ENCODE data around the gene PAX2. TPM values are rescaled to one million over a fixed set of nuclear protein-coding genes. Genes with fewer than 3 reads are reported as not detected.

PAX2 gene
- total RNA-seq, 1 experiment from 2014 or later = 2.1 TPM

DNA sequence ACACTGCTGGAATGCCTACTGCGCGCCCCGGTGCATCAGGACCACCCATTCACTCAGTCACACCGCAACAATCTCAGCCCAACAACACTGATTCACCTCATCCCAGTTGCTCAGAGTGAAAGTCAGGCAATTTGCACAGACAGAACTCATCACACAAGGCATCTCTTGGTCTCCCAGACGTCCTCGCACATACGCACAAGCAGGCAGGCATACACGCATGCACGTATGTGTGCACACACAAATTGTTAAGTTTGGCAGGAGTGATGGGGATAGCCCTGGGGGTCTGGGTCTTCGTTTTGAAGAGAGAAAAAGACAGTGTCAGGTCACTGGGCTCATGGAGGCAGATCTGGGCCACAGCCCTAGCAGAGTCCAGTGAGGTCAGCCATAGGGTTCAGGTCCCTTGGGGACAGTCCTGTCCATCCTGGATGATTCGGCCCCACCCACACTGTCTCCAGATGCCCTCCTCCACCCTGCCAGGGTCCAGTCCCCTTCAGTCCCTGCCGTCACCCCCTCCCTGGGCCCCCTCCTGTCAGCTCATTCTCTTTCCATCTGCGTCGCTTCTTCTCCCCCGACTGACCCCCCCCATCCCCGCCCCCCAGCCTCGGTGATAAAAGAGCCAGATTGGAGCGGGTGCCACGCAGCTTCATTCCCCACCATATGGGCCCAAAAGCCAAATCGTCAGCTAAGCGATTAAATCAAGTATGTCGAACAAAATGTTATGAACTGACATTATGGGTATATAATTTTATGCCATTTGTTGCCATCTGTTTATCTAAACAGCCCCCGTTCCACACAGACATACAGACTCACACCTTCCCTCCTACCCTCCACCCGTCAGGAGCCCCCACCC lies 118.9 kb downstream of the PAX2 start:
- Histone ChIP-seq H3K27me3 (peaks cover 4% of the 10 kb centered on the region; the same call in 1 of the 2 replicates), H3K4me1 (peaks cover 5% of the 10 kb centered on the region; the same call in 1 of the 2 replicates), H3K27ac (no peak overlapping the region), H3K4me3 (no peak overlapping the region), H3K9me3 (replicated peaks) (no peaks in the 10 kb centered on the region), H3K36me3 (no peaks in the 10 kb centered on the region)
- no peak for DNase-seq

DNA sequence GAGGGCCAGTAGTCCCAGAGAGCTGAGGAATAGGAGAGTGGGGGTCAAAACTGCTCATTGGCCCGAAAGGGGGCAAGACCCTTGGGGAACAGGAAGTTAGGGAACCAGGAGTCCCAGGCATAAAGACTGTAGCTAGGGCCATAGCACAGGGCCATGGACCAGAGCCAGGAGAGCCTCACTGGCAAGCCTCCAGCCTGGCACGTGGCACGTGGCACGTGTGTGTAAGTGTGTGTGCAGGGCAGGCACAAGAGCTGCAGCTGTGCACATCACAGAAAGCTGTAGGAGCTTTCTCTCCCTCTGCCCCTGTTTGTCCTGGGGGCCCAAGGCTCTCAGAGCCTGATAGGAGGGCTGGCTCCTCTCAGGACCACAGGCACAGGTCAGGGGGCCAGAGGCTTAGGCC lies 119.6 kb downstream of the PAX2 start:
- H3K36me3 ChIP-seq = no peaks in the 10 kb centered on the region
- DNase-seq = no peak
- peaks cover 5% of the 10 kb centered on the region; the same call in 1 of the 2 replicates for H3K4me1 ChIP-seq
- H3K4me3 ChIP-seq = no peak overlapping the region
- H3K9me3 ChIP-seq (replicated peaks) = no peaks in the 10 kb centered on the region
- H3K27me3 ChIP-seq = 0 out of 2 replicates have a peak, but pooled peaks cover 4% of the 10 kb centered on the region
- H3K27ac ChIP-seq = no peak overlapping the region

DNA sequence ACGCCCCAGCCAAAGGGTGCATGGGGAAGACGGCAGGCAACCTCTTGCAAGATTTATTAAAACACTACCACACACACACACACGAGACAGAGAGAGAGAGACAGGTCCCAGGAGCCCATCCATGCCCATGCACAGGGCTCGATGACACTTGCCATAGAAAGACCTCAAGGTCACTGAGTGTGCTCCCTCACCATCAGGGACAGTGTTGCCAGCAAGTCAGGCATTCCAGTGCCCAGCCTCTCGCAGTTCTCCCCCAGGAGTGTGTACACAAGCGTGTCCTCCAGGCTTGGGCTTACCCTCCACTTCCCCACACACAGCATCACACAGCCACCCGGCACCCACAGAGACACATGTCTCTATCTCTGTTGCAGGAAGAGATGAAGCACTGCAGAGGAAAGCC lies 120.6 kb downstream of the PAX2 start:
- H3K27me3 ChIP-seq = 0 out of 2 replicates have a peak, but pooled peaks cover 4% of the 10 kb centered on the region

DNA sequence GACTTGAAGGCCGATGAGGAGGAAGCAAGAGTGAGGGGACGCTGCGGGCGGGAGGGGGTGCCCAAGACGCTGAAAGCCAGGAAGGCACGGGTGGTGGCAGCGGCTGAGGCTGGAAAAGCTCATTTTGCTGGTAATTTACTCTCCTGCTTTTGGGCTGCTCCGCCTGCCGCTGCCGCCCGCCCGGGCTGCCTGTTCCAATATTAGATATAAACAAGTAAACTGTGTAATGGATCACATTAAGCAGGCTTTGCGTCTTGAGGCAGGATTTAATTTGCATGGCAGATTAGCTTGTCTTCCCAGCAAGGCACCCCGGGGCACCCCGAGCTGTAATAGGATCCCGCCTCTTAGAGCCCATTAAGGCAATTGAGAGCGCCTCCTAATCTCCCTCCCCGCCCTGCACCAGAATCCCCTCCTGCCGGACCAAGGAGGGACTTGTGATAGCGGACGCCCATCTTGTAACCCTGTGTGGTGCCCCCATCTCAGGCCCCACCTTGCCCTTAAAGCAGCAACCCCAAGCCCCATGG lies 121.3 kb downstream of the PAX2 start:
- no peaks in the 10 kb centered on the region for H3K9me3 ChIP-seq (replicated peaks)
- peak overlapping the region; percentile 35 for H3K4me3 ChIP-seq
- peak; percentile 69 to 77 for DNase-seq
- H3K27me3 ChIP-seq = 0 out of 2 replicates have a peak, but pooled peaks cover 4% of the 10 kb centered on the region
- no peaks in the 10 kb centered on the region for H3K36me3 ChIP-seq
- H3K27ac ChIP-seq = no peak overlapping the region
- peaks cover 5% of the 10 kb centered on the region; the same call in 1 of the 2 replicates for H3K4me1 ChIP-seq

More for the DNA sequence above, 120.6 kb downstream of the PAX2 start:
- H3K4me3 ChIP-seq = no peak overlapping the region
- H3K9me3 ChIP-seq (replicated peaks) = no peaks in the 10 kb centered on the region
- H3K27ac ChIP-seq = no peak overlapping the region
- H3K36me3 ChIP-seq = no peaks in the 10 kb centered on the region
- peak in 1 of 2 experiments; percentile 44 for DNase-seq
- H3K4me1 ChIP-seq = peaks cover 5% of the 10 kb centered on the region; the same call in 1 of the 2 replicates

DNA sequence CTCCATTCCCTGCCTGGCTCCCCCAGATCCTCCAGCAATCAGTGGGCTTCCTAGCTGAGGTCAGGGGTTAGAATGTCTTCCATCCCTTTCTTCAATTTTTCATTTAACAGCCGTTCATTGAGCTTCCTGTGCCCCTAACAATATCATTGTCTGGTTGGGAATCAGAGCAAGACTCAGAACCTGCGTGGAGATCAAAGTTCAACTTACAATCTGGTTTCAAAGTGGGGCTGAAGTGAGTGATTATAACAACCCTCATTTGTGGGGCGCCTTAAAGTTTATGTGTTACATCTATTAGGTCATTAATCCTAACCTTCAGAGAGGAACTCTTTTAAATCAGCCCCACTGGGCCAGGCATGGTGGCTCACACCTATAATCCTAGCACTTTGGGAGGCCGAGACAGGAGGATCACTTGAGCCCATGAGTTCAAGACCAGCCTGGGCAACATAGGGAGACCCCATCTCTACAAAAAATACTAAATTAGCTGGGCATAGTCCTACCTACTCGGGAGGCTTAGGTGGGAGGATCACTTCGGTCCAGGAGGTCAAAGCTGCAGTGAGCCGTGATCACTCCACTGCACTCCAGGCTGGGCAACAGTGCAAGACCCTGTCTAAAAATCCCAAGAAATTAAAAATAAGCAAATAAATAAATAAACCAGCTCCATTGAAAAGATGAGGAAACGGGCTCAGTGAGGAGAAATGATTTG lies 122.0 kb downstream of the PAX2 start:
- Histone ChIP-seq H3K36me3 (no peaks in the 10 kb centered on the region), H3K4me1 (peaks cover 6% of the 10 kb centered on the region), H3K9me3 (replicated peaks) (no peaks in the 10 kb centered on the region), H3K4me3 (no peak overlapping the region), H3K27ac (no peak overlapping the region), H3K27me3 (0 out of 2 replicates have a peak, but pooled peaks cover 4% of the 10 kb centered on the region)
- DNase-seq = no peak

DNA sequence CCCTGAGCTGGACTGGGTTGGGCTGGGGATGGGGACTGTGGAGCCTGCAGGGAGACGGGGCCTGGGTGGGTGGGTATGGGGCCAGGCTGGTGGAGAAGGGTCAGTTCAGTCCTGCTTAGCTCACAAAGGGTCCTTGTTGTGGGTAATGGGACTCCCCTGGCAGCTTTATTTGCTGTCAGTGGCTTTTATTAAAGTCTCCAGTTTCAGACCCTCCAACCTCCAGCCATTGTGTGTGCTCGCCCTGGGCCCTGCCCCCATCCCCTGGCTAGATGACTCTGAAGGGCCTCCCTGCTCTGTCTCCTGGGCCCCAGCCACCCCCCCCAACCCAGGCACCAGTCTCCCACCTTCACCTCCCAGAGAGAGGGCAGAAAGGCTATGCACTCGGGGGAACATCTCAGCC lies 123.0 kb downstream of the PAX2 start:
- H3K36me3 ChIP-seq = no peaks in the 10 kb centered on the region
- no peak overlapping the region for H3K27ac ChIP-seq
- H3K4me1 ChIP-seq = peaks cover 16% of the 10 kb centered on the region
- no peak overlapping the region for H3K4me3 ChIP-seq
- H3K9me3 ChIP-seq (replicated peaks) = no peaks in the 10 kb centered on the region
- H3K27me3 ChIP-seq = 0 out of 2 replicates have a peak, but pooled peaks cover 4% of the 10 kb centered on the region
- DNase-seq = peak in 1 of 2 experiments; percentile 62

DNA sequence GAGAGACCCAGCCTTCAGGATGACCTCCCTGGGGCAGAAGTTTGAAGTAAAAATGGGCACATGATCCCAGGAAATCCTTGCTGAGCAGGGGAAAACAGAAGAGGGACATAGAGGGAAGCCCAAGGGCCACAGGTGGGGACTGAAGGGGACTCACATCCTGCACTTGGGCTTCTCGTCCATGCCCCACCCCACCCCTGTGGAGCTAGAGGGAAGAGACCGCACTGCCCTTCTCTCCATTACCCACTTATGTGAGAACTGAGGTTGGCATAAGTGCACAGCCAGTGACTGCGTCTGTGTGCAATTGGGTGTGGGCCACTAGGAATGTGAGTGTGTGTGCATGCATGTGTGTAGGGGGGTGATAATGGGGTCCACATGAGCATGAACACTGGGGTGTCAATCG lies 124.0 kb downstream of the PAX2 start:
- H3K36me3 ChIP-seq = no peaks in the 10 kb centered on the region
- H3K9me3 ChIP-seq (replicated peaks) = no peaks in the 10 kb centered on the region
- H3K4me1 ChIP-seq = peaks cover 18% of the 10 kb centered on the region
- H3K4me3 ChIP-seq = no peak overlapping the region
- no peak for DNase-seq
- H3K27me3 ChIP-seq = 0 out of 2 replicates have a peak, but pooled peaks cover 4% of the 10 kb centered on the region
- no peak overlapping the region for H3K27ac ChIP-seq

DNA sequence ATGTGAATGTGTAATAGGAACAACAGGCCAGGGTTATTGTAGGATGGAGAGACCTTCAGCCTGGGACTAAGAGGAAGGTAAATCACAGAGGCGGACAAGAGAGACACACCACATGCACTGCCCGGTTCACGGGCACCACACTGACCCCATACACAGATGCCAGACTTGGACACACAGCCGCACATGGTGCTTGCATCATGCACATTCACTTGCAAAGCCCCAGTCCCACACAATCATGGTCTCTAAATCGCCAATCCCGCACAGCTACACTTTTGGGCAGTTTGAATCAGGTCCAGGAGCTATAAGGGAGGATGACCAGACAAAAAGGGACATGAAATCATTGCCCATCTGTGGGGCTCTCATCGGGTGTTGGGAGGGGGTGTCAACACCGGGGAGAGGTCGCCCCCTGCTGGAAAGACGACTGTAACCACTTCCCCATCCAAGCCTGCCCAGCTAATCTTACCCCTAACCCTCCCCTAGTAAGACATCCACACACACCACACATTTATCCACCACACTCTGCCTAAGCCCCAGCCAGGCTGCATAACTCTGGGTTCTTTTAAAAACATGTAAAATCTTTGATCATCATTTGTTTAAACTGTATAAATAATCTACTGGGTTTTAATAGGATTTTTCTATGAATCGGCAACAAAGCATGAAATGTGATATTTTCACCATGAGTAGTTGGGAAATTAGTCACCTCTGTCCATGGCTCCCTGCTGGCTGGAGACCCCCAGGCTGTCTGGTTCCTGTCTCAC lies 126.8 kb downstream of the PAX2 start:
- no peaks in the 10 kb centered on the region for H3K9me3 ChIP-seq (replicated peaks)
- peak; percentile 88 to 95 for DNase-seq
- peaks cover 14% of the 10 kb centered on the region for H3K4me1 ChIP-seq
- H3K36me3 ChIP-seq = no peaks in the 10 kb centered on the region
- H3K27me3 ChIP-seq = 0 out of 2 replicates have a peak, but pooled peaks cover 2% of the 10 kb centered on the region
- H3K27ac ChIP-seq = no peak overlapping the region
- H3K4me3 ChIP-seq = no peak overlapping the region

DNA sequence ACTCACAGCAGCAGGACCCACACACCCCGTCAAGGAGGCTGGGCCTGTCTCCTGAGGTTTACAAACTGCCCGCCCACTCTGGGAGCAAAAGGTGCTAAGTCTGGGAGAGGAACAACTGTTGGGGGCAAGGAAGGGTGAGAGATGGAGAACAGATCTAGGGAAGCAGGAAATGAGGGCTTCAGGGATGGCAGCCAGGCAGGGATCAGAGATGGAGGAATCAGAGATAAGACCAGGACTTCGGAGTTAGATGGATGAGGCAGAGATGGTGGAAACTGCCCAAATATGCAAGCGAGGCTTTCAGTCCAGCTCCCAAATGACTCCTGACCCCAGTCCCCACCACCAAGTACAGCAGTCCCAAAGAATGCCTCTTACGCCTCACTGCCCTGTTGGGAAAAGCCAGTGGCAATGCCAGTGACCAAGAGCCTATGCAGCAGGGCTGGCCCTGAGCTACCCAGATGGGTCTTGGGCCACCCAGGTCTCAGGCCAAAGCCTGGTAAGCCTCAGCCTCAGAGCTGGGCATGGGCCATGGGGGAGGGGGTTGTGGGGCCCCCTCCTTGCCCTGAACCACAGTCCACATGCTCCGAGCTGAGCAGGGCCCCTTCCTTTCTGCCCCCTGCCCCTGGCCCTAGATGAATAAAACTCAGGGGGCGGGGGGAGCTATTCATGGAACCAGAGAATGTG lies 127.9 kb downstream of the PAX2 start:
- Histone ChIP-seq H3K27ac (no peak overlapping the region), H3K9me3 (replicated peaks) (no peaks in the 10 kb centered on the region), H3K4me3 (no peak overlapping the region), H3K27me3 (no peaks in the 10 kb centered on the region), H3K36me3 (no peaks in the 10 kb centered on the region), H3K4me1 (peaks cover 13% of the 10 kb centered on the region)
- peak in 1 of 2 experiments; percentile 58 for DNase-seq

DNA sequence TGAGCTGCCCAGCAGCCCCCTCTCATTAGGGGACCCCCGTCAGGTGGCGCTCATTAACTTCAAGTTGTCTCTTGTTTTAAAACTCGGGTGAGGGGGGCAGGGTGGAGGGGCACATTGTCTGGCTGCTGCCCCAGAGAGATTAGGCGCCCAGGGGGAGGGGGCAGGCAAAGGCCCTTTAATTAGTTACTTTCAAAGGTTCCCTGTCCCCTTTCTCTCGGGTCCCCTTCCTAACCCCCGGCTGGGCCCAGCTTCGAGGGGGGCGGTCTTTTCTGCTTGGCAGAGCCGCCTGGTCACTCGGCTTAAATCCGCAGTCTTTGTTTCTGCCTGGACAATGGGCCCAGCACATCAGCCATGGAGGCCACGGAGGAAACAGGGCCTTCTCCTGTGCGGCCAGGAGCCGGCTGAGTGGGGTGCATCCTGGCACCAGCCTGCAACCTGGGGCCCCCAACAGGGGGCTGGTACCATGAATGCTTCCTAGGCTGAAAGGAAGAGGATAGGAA lies 128.5 kb downstream of the PAX2 start:
- peaks cover 16% of the 10 kb centered on the region for H3K4me1 ChIP-seq
- no peak overlapping the region for H3K27ac ChIP-seq
- H3K36me3 ChIP-seq = no peaks in the 10 kb centered on the region
- no peak overlapping the region for H3K4me3 ChIP-seq
- no peak for DNase-seq
- H3K9me3 ChIP-seq (replicated peaks) = no peaks in the 10 kb centered on the region
- H3K27me3 ChIP-seq = no peaks in the 10 kb centered on the region

DNA sequence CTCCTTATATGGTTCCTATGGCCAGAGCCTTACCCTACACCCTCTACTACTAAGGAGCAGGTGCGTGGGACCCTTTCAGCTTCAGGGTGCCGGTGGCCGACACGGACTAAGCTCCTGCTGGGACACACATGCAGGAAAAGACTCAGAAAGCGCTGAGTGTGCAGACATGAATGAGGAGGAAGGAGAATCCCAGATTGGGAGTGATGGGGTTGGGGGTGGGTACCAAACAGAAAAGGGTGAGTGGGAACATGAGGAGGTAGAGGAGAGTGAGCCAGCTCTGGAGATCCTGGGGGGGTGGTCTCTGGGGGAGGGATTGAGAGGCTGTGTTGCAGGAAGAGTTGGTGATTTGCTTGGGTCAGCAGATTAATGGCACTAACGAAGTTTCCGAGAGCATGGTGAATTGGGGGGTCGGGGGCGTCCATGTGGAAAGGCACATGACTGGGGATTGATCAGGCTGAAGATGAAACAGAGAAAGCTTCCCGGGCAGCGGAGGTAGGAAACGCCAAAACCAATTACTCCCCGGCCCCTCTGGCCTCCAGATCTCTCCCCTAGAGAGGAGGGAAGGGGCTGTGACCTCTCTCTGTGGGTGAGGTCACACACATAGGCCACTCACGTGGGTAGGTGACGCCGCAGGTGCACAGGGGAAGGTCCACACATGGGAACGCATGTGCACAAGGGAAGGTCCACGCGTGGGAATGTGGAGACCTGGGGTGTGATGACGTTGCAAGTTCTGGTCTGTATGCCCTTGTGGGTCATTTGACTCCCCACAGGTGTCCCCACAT lies 129.5 kb downstream of the PAX2 start:
- H3K4me3 ChIP-seq = no peak overlapping the region
- no peak for DNase-seq
- H3K36me3 ChIP-seq = no peaks in the 10 kb centered on the region
- H3K27ac ChIP-seq = no peak overlapping the region
- H3K4me1 ChIP-seq = peaks cover 26% of the 10 kb centered on the region
- H3K9me3 ChIP-seq (replicated peaks) = no peaks in the 10 kb centered on the region
- no peaks in the 10 kb centered on the region for H3K27me3 ChIP-seq

DNA sequence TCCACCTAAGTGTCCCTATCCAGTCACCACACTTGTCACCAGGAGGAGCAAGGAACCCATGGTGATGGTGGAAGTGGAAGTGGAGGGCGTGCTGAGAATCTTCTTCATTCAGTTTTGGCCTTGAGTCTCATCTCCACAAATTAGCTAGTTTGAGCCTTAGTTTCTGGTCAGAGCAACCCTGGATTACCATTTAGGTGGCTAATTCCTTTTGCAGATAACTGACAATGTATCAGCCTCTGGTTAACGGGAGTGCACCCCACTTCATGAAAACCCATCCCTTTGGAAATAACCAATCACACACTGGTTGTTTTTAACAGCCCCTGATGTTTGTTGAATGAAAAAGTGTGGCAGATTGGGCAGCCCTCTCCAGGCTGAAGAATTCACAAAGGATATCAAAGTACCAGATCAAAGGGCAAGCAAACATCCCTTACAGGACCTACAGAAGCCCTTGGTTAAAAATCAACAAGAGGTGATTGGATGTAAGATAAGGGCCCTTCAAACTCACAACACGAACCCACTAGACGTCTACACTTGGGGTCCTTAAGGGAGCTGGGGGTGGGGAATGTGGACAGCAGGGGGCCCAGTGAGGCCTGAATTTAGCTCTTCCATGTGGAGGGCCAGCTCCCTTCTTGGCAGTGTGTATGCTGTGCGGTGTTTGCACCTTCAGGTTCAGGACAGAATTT lies 130.2 kb downstream of the PAX2 start:
- no peak overlapping the region for H3K27ac ChIP-seq
- no peak for DNase-seq
- no peaks in the 10 kb centered on the region for H3K27me3 ChIP-seq
- no peaks in the 10 kb centered on the region for H3K9me3 ChIP-seq (replicated peaks)
- no peak overlapping the region for H3K4me3 ChIP-seq
- peaks cover 31% of the 10 kb centered on the region for H3K4me1 ChIP-seq
- no peaks in the 10 kb centered on the region for H3K36me3 ChIP-seq
